Activated CD4-positive, alpha-beta T cell treated with anti-CD3 and anti-CD28 coated beads for 48 hours (primary cell): ENCODE results near the gene ABHD17C.
"Not testable (repeated sequence)": the region's sequence is repeated elsewhere in the genome, so short reads cannot be mapped to it uniquely, and the experiment has no call there.

Source experiments
- DNase-seq: peaks from one replicate; pipeline ENCODE4 v3.0.0-alpha.2; 2020

ABHD17C gene

GRCh38 chr15:80732818-80733217 lies 37.7 kb downstream of the ABHD17C start:
- DNase-seq: no peak

GRCh38 chr15:80733460-80733859 lies 38.4 kb downstream of the ABHD17C start:
- DNase-seq: no peak

- no peak for DNase-seq
Observed at GRCh38 chr15:80735344-80735743, 40.2 kb downstream of the ABHD17C start.

- DNase-seq: no peak
Observed at GRCh38 chr15:80736560-80736959, 41.5 kb downstream of the ABHD17C start.

- no peak for DNase-seq
Observed at GRCh38 chr15:80739919-80740318, 44.8 kb downstream of the ABHD17C start.

GRCh38 chr15:80742081-80742480 lies 47.0 kb downstream of the ABHD17C start:
- no peak for DNase-seq

GRCh38 chr15:80743189-80743833 lies 48.2 kb downstream of the ABHD17C start:
- DNase-seq: no peak

- no peak for DNase-seq
Observed at GRCh38 chr15:80744415-80744814, 49.3 kb downstream of the ABHD17C start.

- no peak for DNase-seq
Observed at GRCh38 chr15:80744826-80745225, 49.7 kb downstream of the ABHD17C start.

GRCh38 chr15:80745888-80746287 lies 50.8 kb downstream of the ABHD17C start:
- DNase-seq: no peak

GRCh38 chr15:80747317-80748053 lies 52.4 kb downstream of the ABHD17C start:
- DNase-seq: no peak

GRCh38 chr15:80749589-80749988 lies 54.5 kb downstream of the ABHD17C start:
- DNase-seq: no peak

GRCh38 chr15:80750575-80750974 lies 55.5 kb downstream of the ABHD17C start:
- no peak for DNase-seq

GRCh38 chr15:80752204-80752603 lies 57.1 kb downstream of the ABHD17C start:
- no peak for DNase-seq

GRCh38 chr15:80753161-80753560 lies 58.1 kb downstream of the ABHD17C start:
- DNase-seq: no peak

- no peak for DNase-seq
Observed at GRCh38 chr15:80754014-80754413, 58.9 kb downstream of the ABHD17C start.

- no peak for DNase-seq
Observed at GRCh38 chr15:80755885-80756284, 60.8 kb downstream of the ABHD17C start.

GRCh38 chr15:80758130-80758745 lies 63.1 kb downstream of the ABHD17C start:
- no peak for DNase-seq

- no peak for DNase-seq
Observed at GRCh38 chr15:80760960-80761359, 65.8 kb downstream of the ABHD17C start.

- no peak for DNase-seq
Observed at GRCh38 chr15:80761754-80762153, 66.6 kb downstream of the ABHD17C start.

- not testable (repeated sequence) for DNase-seq
Observed at GRCh38 chr15:80763235-80763634, 68.1 kb downstream of the ABHD17C start.

- no peak for DNase-seq
Observed at GRCh38 chr15:80764535-80764934, 69.4 kb downstream of the ABHD17C start.

- DNase-seq: no peak
Observed at GRCh38 chr15:80766275-80766674, 71.2 kb downstream of the ABHD17C start.

GRCh38 chr15:80768158-80768557 lies 73.0 kb downstream of the ABHD17C start:
- no peak for DNase-seq
